Ascending aorta (tissue), 2 donors: ENCODE results near the gene MRPS31. TPM values are rescaled to one million over a fixed set of nuclear protein-coding genes. Genes with fewer than 3 reads are reported as not detected.
"Not testable (repeated sequence)": the region's sequence is repeated elsewhere in the genome, so short reads cannot be mapped to it uniquely, and the experiment has no call there.

ENCODE experiments used
- DNase-seq, 2 donors: peaks; one replicate each; pipeline ENCODE4 v3.0.0-alpha.2; 2019; ENCODE audit warnings: low spot score in 2 of 2
- H3K27ac ChIP-seq, 2 donors: fragments of 200-600 bp; sonication (generic); one replicate each; pipeline ENCODE4 v1.5.1; 2016 to 2017; ENCODE audit warnings: mild to moderate bottlenecking in 1 of 2
- H3K27me3 ChIP-seq: fragments of 200-600 bp; sonication (generic); one replicate; pipeline ENCODE4 v1.5.1; 2017
- H3K36me3 ChIP-seq, 2 donors: fragments of 200-600 bp; sonication (generic); one replicate each; pipeline ENCODE4 v1.5.1; 2016
- H3K4me1 ChIP-seq, 2 donors: fragments of 200-600 bp; sonication (generic); one replicate each; pipeline ENCODE4 v1.5.1; 2016 to 2017; ENCODE audit warnings: mild to moderate bottlenecking in 1 of 2
- H3K4me3 ChIP-seq, 2 donors: fragments of 200-600 bp; sonication (generic); one replicate each; pipeline ENCODE4 v1.5.1; 2016 to 2017; ENCODE audit warnings: mild to moderate bottlenecking in 1 of 2
- H3K9me3 ChIP-seq, 2 donors: fragments of 200-600 bp; sonication (generic); one replicate each; pipeline ENCODE4 v1.5.1; 2016
- intact Hi-C: fragments of 100-400 bp; cut with DNase I; formaldehyde crosslinking; loops from one replicate; pipeline ENCODE4 v1.15.1; 2023
- total RNA-seq: library from RNA; depleted of rRNA; stranded (reverse); fragments of >200 nt; gene quantifications from one replicate; pipeline ENCODE4 v1.1.0, GENCODE V29; 2016
- TF ChIP-seq, protein P1 (sequence below), 3 experiments: fragments of 200-600 bp in 2 of 3; fragments of 450-650 bp in 1 of 3; sonication (generic) in 2 of 3; IDR thresholded peaks; one replicate each; pipeline ENCODE4 v1.5.1; 2016 to 2019; ENCODE audit warnings: antibody characterized with exemption in 3 of 3, mild to moderate bottlenecking in 1 of 3, moderate library complexity in 1 of 3

Gene MRPS31
- total RNA-seq, 1 donor from 2014 or later = 22.8 TPM

DNA sequence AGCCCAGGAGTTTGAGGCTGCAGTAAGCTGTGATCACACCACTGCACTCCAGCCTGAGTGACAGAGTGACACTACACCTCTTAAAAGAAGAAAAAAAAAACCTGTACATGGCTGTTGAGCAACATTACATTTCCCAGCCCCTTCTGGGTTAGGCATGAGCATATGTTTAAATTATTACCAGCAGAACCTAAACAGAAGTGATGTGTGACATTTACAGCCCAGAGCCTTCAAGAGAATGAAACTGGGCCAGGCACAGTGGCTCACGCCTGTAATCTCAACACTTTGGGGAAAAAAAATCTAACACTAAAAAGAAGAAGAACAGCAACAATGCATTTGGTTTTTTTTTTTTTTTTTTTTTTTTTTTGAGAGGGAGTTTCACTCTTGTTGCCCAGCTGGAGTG is 38.3 kb downstream of the MRPS31 start:
- Histone ChIP-seq H3K27me3 (no peaks in the 10 kb centered on the region), H3K36me3 (peaks cover 6 to 37% of the 10 kb centered on the region in 2 donors), H3K4me3 (no peak overlapping the region), H3K27ac (no peak overlapping the region), H3K4me1 (no peaks in the 10 kb centered on the region), H3K9me3 (no peaks in the 10 kb centered on the region)
- DNase-seq = no peak
- TF ChIP-seq, protein P1, sequence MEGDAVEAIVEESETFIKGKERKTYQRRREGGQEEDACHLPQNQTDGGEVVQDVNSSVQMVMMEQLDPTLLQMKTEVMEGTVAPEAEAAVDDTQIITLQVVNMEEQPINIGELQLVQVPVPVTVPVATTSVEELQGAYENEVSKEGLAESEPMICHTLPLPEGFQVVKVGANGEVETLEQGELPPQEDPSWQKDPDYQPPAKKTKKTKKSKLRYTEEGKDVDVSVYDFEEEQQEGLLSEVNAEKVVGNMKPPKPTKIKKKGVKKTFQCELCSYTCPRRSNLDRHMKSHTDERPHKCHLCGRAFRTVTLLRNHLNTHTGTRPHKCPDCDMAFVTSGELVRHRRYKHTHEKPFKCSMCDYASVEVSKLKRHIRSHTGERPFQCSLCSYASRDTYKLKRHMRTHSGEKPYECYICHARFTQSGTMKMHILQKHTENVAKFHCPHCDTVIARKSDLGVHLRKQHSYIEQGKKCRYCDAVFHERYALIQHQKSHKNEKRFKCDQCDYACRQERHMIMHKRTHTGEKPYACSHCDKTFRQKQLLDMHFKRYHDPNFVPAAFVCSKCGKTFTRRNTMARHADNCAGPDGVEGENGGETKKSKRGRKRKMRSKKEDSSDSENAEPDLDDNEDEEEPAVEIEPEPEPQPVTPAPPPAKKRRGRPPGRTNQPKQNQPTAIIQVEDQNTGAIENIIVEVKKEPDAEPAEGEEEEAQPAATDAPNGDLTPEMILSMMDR (IDR thresholded peaks at IDR 0.05) = no peak
- intact Hi-C loops = no loop called here

- Histone ChIP-seq H3K4me1 (no peaks in the 10 kb centered on the region), H3K4me3 (no peak overlapping the region), H3K9me3 (no peaks in the 10 kb centered on the region), H3K27ac (no peak overlapping the region), H3K36me3 (peaks cover 6 to 37% of the 10 kb centered on the region in 2 donors), H3K27me3 (no peaks in the 10 kb centered on the region)
- TF ChIP-seq, protein P1 (IDR thresholded peaks at IDR 0.05) = no peak
- no peak for DNase-seq
- intact Hi-C loops = no loop called here
These were observed 42.4 kb downstream of the MRPS31 start for GRCh38 chr13:40728595-40728994.

DNA sequence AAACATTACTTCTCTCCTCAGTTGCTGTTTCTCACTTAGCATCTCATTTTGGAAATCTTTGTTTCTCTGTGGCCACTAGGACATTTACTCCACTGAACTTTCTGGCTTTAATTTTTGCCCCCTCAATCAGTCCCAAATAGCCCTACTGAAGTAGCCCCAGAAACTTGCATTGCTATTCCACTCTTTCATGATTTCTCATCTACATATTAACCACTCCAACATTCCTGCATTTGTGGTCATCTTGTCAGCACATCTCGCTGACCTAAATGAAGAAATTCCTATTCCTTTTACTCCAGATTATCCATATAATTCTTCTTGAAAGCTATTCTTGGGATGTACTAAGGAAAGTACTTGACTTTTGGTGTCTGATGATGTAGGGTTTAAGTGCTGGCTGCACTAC is 56.6 kb downstream of the MRPS31 start:
- Histone ChIP-seq H3K36me3 (peaks cover 10 to 36% of the 10 kb centered on the region in 2 donors), H3K9me3 (peaks cover 6 to 37% of the 10 kb centered on the region in 2 donors)
- intact Hi-C loops, DNase-seq, H3K27ac ChIP-seq, H3K4me1 ChIP-seq, H3K27me3 ChIP-seq, H3K4me3 ChIP-seq: not testable (repeated sequence)

DNA sequence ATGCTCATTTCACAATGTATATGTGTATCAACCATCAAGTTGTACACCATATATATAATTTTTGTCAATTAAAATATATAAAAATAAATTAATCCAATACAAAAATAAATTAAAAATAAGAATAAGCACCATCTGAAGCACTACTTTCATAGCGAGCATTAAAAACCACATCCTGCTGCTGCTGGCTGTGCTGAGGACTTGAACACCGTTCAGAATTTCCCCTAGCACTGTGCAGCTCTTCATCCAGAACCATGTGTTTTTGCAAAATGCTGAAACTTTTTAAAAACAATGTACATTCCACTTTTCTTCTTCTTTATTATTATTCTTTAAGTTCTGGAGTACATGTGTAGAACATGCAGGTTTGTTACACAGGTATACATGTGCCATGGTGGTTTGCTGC is 64.6 kb downstream of the MRPS31 start:
- no peak for DNase-seq
- intact Hi-C loops = no loop called here
- Histone ChIP-seq H3K36me3 (no peaks in the 10 kb centered on the region), H3K27ac (no peak overlapping the region), H3K9me3 (peaks cover 0 to 51% of the 10 kb centered on the region in 2 donors), H3K27me3 (no peaks in the 10 kb centered on the region), H3K4me3 (no peak overlapping the region), H3K4me1 (no peaks in the 10 kb centered on the region)
- TF ChIP-seq, protein P1 (IDR thresholded peaks at IDR 0.05) = no peak

DNA sequence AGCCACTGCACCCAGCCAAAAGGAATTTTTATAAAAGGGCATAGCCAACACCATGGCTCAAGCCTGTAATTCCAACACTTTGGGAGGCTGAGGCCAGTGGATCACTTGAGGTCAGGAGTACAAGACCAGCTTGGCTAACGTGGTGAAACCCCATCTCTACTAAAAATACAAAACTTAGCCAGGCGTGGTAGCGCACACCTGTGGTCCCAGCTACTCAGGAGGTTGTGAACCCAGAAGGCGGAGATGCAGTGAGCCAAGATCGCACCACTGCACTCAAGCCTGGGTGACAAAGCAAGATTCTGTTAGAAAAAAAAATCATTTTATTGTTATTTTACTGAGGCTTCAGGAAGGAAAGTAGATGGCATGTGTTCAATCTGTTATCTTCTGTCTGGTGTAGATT is 73.3 kb downstream of the MRPS31 start:
- no peak for DNase-seq
- TF ChIP-seq, protein P1 (IDR thresholded peaks at IDR 0.05) = no peak
- intact Hi-C loops = no loop called here
- Histone ChIP-seq H3K27me3 (no peaks in the 10 kb centered on the region), H3K4me1 (no peaks in the 10 kb centered on the region), H3K9me3 (no peaks in the 10 kb centered on the region), H3K36me3 (no peaks in the 10 kb centered on the region), H3K27ac (no peak overlapping the region), H3K4me3 (no peak overlapping the region)

GRCh38 chr13:40694426-40694825 is 76.6 kb downstream of the MRPS31 start:
- intact Hi-C loops = no loop called here
- DNase-seq = no peak
- TF ChIP-seq, protein P1 (IDR thresholded peaks at IDR 0.05) = no peak
- Histone ChIP-seq H3K4me1 (no peaks in the 10 kb centered on the region), H3K36me3 (no peaks in the 10 kb centered on the region), H3K27me3 (no peaks in the 10 kb centered on the region), H3K9me3 (no peaks in the 10 kb centered on the region), H3K4me3 (no peak overlapping the region), H3K27ac (no peak overlapping the region)
